GM12878 (cell line): ENCODE data around the gene ZMYND19. TPM values are rescaled to one million over a fixed set of nuclear protein-coding genes. Genes with fewer than 3 reads are reported as not detected.

Source experiments
- ATAC-seq: fragments of 200-7000 bp; cut with Tn5 transposase; 3 replicates; pipeline ENCODE4 v1.9.1; 2020; ENCODE audit warnings: mild to moderate bottlenecking, moderate library complexity
- BruUV-seq: library from RNA; stranded (reverse); fragments of 400-500 nt; replicated peaks from 2 replicates; lab custom pipeline; 2021; lab: Mats Ljungman, UMichigan
- CTCF ChIA-PET: fragments of 300-600 bp; sonication (Branson Sonifier 250); formaldehyde crosslinking; extraction: SDS; loops from one replicate; lab custom pipeline; 2021; ENCODE audit warnings: inconsistent platforms; lab: Yijun Ruan, JAX
- POLR2A ChIA-PET: fragments of 350-600 bp; formaldehyde crosslinking; extraction: SDS; loops from one replicate; lab custom pipeline; 2021; ENCODE audit warnings: inconsistent platforms; lab: Charles Lee
- RAD21 ChIA-PET: fragments of 300-600 bp; sonication (Branson Sonifier 250); formaldehyde crosslinking; loops from one replicate; lab custom pipeline; 2023; ENCODE audit warnings: antibody characterized with exemption; ENCODE audit not compliant: unreplicated experiment; lab: Charles Lee
- SMC1A ChIA-PET: fragments of 300-600 bp; sonication (Branson Sonifier 250); formaldehyde crosslinking; loops from one replicate; lab custom pipeline; 2023; ENCODE audit not compliant: unreplicated experiment, uncharacterized antibody; lab: Charles Lee
- DNase-seq: peaks from one replicate; pipeline ENCODE4 v3.0.0-alpha.2; 2011; ENCODE audit warnings: low read depth, low spot score
- FAIRE-seq: peaks from 3 replicates; lab custom pipeline; 2011; peaks lifted over from hg19 to GRCh38; lab: Jason Lieb, UNC
- H2AFZ ChIP-seq: 2 replicates; pipeline ENCODE4 v1.6.0; 2011; ENCODE audit warnings: low read depth, low read length, control low read depth; ENCODE audit not compliant: control insufficient read depth
- H3K27ac ChIP-seq: 2 replicates; pipeline ENCODE4 v1.5.1; 2011; ENCODE audit warnings: control low read depth; ENCODE audit not compliant: control insufficient read depth, insufficient read depth
- H3K27me3 ChIP-seq, 2 experiments: replicated peaks in 1 of 2; 2 replicates each; pipeline versions ENCODE4 v1.6.0 to v1.6.1; 2011; ENCODE audit warnings: low read length in 1 of 2; ENCODE audit not compliant: control insufficient read depth in 2 of 2, insufficient read depth in 2 of 2
- H3K36me3 ChIP-seq, 2 experiments: 2 replicates each; pipeline ENCODE4 v1.5.1; 2011; ENCODE audit warnings: low read length in 1 of 2; ENCODE audit not compliant: control insufficient read depth in 2 of 2, insufficient read depth in 2 of 2
- H3K4me1 ChIP-seq: 2 replicates; pipeline ENCODE4 v1.6.1; 2011; ENCODE audit warnings: mild to moderate bottlenecking, low read length, moderate library complexity, mixed read lengths; ENCODE audit not compliant: control insufficient read depth, insufficient read depth
- H3K4me2 ChIP-seq: 2 replicates; pipeline ENCODE4 v1.6.0; 2011; ENCODE audit warnings: control low read depth; ENCODE audit not compliant: control insufficient read depth, insufficient read depth
- H3K4me3 ChIP-seq: fragments of 200-600 bp; sonication (generic); 2 replicates; pipeline ENCODE4 v1.5.1; 2016
- H3K79me2 ChIP-seq: 2 replicates; pipeline ENCODE4 v1.6.0; 2011; ENCODE audit warnings: low read length; ENCODE audit not compliant: control insufficient read depth, insufficient read depth
- H3K9ac ChIP-seq: 2 replicates; pipeline ENCODE4 v1.8.0; 2011; ENCODE audit warnings: low read length, control low read depth, mixed read lengths; ENCODE audit not compliant: control insufficient read depth, insufficient read depth
- H3K9me3 ChIP-seq: replicated peaks from 3 replicates; pipeline ENCODE4 v1.5.1; 2011; ENCODE audit warnings: mild to moderate bottlenecking, low read length; ENCODE audit not compliant: control insufficient read depth, insufficient read depth
- H4K20me1 ChIP-seq: 2 replicates; pipeline ENCODE4 v1.6.0; 2011; ENCODE audit not compliant: control insufficient read depth, insufficient read depth
- CREM ChIP-seq: IDR thresholded peaks from 2 replicates; pipeline ENCODE4 v1.6.1; 2014; ENCODE audit warnings: antibody characterized with exemption, low read depth
- HDAC2 ChIP-seq: fragments of 200-600 bp; sonication (generic); IDR thresholded peaks from 2 replicates; pipeline ENCODE4 v1.6.1; 2017
- HDAC6 ChIP-seq: fragments of 200-600 bp; sonication (generic); IDR thresholded peaks from one replicate; pipeline ENCODE4 v1.8.0; 2017; ENCODE audit warnings: antibody characterized with exemption; ENCODE audit not compliant: unreplicated experiment
- IRF4 ChIP-seq: IDR thresholded peaks from 2 replicates; pipeline ENCODE4 v1.6.1; 2011; ENCODE audit warnings: low read depth, low read length
- KAT2A ChIP-seq: conservative IDR thresholded peaks from 2 replicates; pipeline ENCODE4 v1.6.1; 2011; ENCODE audit warnings: low read depth, low read length; ENCODE audit not compliant: control insufficient read depth
- MEF2A ChIP-seq: IDR thresholded peaks from 2 replicates; pipeline ENCODE4 v1.6.1; 2011; ENCODE audit warnings: low read depth, mild to moderate bottlenecking, low read length, moderate library complexity; ENCODE audit not compliant: insufficient read depth
- MEF2B ChIP-seq: fragments of 450-650 bp; IDR thresholded peaks from 2 replicates; pipeline ENCODE4 v1.6.1; 2018; ENCODE audit warnings: mild to moderate bottlenecking, moderate library complexity; ENCODE audit not compliant: partially characterized antibody, poor library complexity, severe bottlenecking
- RBBP5 ChIP-seq: fragments of 200-600 bp; sonication (generic); conservative IDR thresholded peaks from 2 replicates; pipeline ENCODE4 v1.6.1; 2016
- SMAD1 ChIP-seq: fragments of 450-650 bp; IDR thresholded peaks from 2 replicates; pipeline ENCODE4 v1.6.1; 2018; ENCODE audit warnings: mild to moderate bottlenecking, low read depth; ENCODE audit not compliant: partially characterized antibody
- SP1 ChIP-seq: IDR thresholded peaks from one replicate; pipeline ENCODE4 v1.6.1; 2011; ENCODE audit warnings: low read depth, low read length
- SREBF2 ChIP-seq: IDR thresholded peaks from 2 replicates; pipeline ENCODE4 v1.6.1; 2012; ENCODE audit warnings: mild to moderate bottlenecking, low read length
- SUPT20H ChIP-seq: IDR thresholded peaks from 2 replicates; pipeline ENCODE4 v1.6.1; 2011; ENCODE audit warnings: low read depth, mild to moderate bottlenecking, low read length, moderate library complexity, borderline replicate concordance; ENCODE audit not compliant: control insufficient read depth
- TAF1 ChIP-seq: IDR thresholded peaks from 2 replicates; pipeline ENCODE4 v1.6.1; 2011; ENCODE audit warnings: mild to moderate bottlenecking, low read depth, low read length, borderline replicate concordance
- TCF3 ChIP-seq: IDR thresholded peaks from 2 replicates; pipeline ENCODE4 v1.6.1; 2012; ENCODE audit warnings: low read depth, mild to moderate bottlenecking, low read length, borderline replicate concordance; ENCODE audit not compliant: insufficient read depth
- YBX1 ChIP-seq: fragments of 450-650 bp; IDR thresholded peaks from 2 replicates; pipeline ENCODE4 v1.6.1; 2016; ENCODE audit warnings: antibody characterized with exemption
- ZNF207 ChIP-seq: fragments of 450-650 bp; IDR thresholded peaks from 2 replicates; pipeline ENCODE4 v1.6.1; 2014; ENCODE audit warnings: antibody characterized with exemption, mild to moderate bottlenecking, borderline replicate concordance
- WGBS: methylation state at CpG from one replicate; pipeline ENCODE4 v1.1.6; 2016; ENCODE audit warnings: low lambda C conversion rate; ENCODE audit not compliant: insufficient replicate concordance, insufficient coverage; ENCODE audit errors: missing lambda C conversion rate; 5-methylcytosine and 5-hydroxymethylcytosine counted together
- in situ Hi-C: fragments of 300-500 bp; cut with MboI; formaldehyde crosslinking; loops from 9 replicates; pipeline ENCODE4 v1.14.3; 2018; ENCODE audit warnings: mixed read lengths
- intact Hi-C: fragments of 100-400 bp; cut with micrococcal nuclease; formaldehyde crosslinking; loops from one replicate; pipeline ENCODE4 v1.14.2; 2022; ENCODE audit not compliant: unreplicated experiment
- polyA plus RNA-seq, 11 experiments: library from polyadenylated mRNA; depleted of rRNA in 4 of 11; unstranded in 6 of 11; stranded (reverse) in 5 of 11; fragments of >200 nt; fragmentation: Nextera tagmentation in 4 of 11; fragmentation: Illumina TruSeq in 1 of 11; extraction: Ambion mirVana in 4 of 11; extraction: Trizol in 1 of 11; gene quantifications; 1 replicate in 1 of 11; 2 replicates in 10 of 11; pipeline versions ENCODE4 v1.2.1 to v1.2.3, GENCODE V29; 2011 to 2016; ENCODE audit warnings: inconsistent platforms in 2 of 11, missing spikeins in 2 of 11, low read depth in 1 of 11
- total RNA-seq, 4 experiments: library from RNA; depleted of rRNA in 3 of 4; stranded (reverse); fragments of >200 nt in 3 of 4; fragmentation: Illumina TruSeq in 1 of 4; extraction: Trizol in 1 of 4; gene quantifications; 2 replicates each; pipeline versions ENCODE4 v1.2.1 to v1.2.3, GENCODE V29; 2013 to 2021
- TF ChIP-seq, protein P1 (sequence below): fragments of 450-650 bp; formaldehyde crosslinking; IDR thresholded peaks from 2 replicates; pipeline ENCODE4 v1.4.0; 2020; ENCODE audit warnings: mild to moderate bottlenecking, moderate library complexity
- TF ChIP-seq, protein P2 (sequence below): IDR thresholded peaks from 2 replicates; pipeline ENCODE4 v1.6.1; 2012; ENCODE audit warnings: low read depth, low read length, improper control_type of control experiment
- TF ChIP-seq, protein P3 (sequence below): fragments of 450-650 bp; IDR thresholded peaks from 2 replicates; pipeline ENCODE4 v1.6.1; 2017; ENCODE audit warnings: mild to moderate bottlenecking

ZMYND19 gene
- total and polyA plus RNA-seq, 10 of the 15 experiments (the other 5 are each of a cell fraction or from before 2014, with no cell fraction given): 0.84 to 54.8 (median 20.1) TPM

GRCh38 chr9:137564134-137564533, 26.2 kb downstream of the ZMYND19 start:
- H3K9me3 ChIP-seq: no peaks in the 10 kb centered on the region
- H2AFZ ChIP-seq: no peak overlapping the region
- WGBS: 96% methylated on average over 10 of the region's 10 CpGs
- peaks cover 4 to 9% of the 10 kb centered on the region in 2 experiments for H3K36me3 ChIP-seq
- DNase-seq (no peak), ATAC-seq (no peak), FAIRE-seq (no peak)
- no peak overlapping the region for H3K9ac ChIP-seq
- H4K20me1 ChIP-seq: no peaks in the 10 kb centered on the region
- ChIA-PET CTCF (interaction anchor here (0.7 to 1.5 kb wide), 3 partner anchors 13 to 39 kb away, joined by 3 to 4 read pairs (median 3); no protein-coding TSS in a partner anchor), POLR2A (no interaction called here), RAD21 (no interaction called here), SMC1A (interaction anchor here (0.9 kb wide), 1 partner anchor 29 kb away, joined by 3 read pairs; no protein-coding TSS in a partner anchor)
- intact Hi-C loops: no loop called here
- H3K27me3 ChIP-seq: no peaks in the 10 kb centered on the region
- no peak overlapping the region for H3K27ac ChIP-seq
- H3K4me2 ChIP-seq: no peak overlapping the region
- H3K4me3 ChIP-seq: no peak overlapping the region
- H3K79me2 ChIP-seq: no peaks in the 10 kb centered on the region
- in situ Hi-C loops: no loop called here
- no TSS peak for BruUV-seq
- H3K4me1 ChIP-seq: no peaks in the 10 kb centered on the region
- no peak for TF ChIP-seq MEF2A
- TF ChIP-seq HDAC2: no peak
- TF ChIP-seq HDAC6: no peak
- no peak for TF ChIP-seq SREBF2
- TF ChIP-seq KAT2A: no peak
- TF ChIP-seq SP1: no peak
- TF ChIP-seq, protein P1, sequence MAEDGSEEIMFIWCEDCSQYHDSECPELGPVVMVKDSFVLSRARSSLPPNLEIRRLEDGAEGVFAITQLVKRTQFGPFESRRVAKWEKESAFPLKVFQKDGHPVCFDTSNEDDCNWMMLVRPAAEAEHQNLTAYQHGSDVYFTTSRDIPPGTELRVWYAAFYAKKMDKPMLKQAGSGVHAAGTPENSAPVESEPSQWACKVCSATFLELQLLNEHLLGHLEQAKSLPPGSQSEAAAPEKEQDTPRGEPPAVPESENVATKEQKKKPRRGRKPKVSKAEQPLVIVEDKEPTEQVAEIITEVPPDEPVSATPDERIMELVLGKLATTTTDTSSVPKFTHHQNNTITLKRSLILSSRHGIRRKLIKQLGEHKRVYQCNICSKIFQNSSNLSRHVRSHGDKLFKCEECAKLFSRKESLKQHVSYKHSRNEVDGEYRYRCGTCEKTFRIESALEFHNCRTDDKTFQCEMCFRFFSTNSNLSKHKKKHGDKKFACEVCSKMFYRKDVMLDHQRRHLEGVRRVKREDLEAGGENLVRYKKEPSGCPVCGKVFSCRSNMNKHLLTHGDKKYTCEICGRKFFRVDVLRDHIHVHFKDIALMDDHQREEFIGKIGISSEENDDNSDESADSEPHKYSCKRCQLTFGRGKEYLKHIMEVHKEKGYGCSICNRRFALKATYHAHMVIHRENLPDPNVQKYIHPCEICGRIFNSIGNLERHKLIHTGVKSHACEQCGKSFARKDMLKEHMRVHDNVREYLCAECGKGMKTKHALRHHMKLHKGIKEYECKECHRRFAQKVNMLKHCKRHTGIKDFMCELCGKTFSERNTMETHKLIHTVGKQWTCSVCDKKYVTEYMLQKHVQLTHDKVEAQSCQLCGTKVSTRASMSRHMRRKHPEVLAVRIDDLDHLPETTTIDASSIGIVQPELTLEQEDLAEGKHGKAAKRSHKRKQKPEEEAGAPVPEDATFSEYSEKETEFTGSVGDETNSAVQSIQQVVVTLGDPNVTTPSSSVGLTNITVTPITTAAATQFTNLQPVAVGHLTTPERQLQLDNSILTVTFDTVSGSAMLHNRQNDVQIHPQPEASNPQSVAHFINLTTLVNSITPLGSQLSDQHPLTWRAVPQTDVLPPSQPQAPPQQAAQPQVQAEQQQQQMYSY (CRISPR knock-in tag): no peak
- no peak for TF ChIP-seq MEF2B
- TF ChIP-seq TAF1: no peak
- no peak for TF ChIP-seq ZNF207
- no peak for TF ChIP-seq RBBP5
- TF ChIP-seq TCF3: no peak
- no peak for TF ChIP-seq SUPT20H
- no peak for TF ChIP-seq SMAD1
- no peak for TF ChIP-seq IRF4
- TF ChIP-seq, protein P2, sequence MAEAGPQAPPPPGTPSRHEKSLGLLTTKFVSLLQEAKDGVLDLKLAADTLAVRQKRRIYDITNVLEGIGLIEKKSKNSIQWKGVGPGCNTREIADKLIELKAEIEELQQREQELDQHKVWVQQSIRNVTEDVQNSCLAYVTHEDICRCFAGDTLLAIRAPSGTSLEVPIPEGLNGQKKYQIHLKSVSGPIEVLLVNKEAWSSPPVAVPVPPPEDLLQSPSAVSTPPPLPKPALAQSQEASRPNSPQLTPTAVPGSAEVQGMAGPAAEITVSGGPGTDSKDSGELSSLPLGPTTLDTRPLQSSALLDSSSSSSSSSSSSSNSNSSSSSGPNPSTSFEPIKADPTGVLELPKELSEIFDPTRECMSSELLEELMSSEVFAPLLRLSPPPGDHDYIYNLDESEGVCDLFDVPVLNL: no peak
- no peak for TF ChIP-seq CREM
- TF ChIP-seq YBX1: no peak
- TF ChIP-seq, protein P3, sequence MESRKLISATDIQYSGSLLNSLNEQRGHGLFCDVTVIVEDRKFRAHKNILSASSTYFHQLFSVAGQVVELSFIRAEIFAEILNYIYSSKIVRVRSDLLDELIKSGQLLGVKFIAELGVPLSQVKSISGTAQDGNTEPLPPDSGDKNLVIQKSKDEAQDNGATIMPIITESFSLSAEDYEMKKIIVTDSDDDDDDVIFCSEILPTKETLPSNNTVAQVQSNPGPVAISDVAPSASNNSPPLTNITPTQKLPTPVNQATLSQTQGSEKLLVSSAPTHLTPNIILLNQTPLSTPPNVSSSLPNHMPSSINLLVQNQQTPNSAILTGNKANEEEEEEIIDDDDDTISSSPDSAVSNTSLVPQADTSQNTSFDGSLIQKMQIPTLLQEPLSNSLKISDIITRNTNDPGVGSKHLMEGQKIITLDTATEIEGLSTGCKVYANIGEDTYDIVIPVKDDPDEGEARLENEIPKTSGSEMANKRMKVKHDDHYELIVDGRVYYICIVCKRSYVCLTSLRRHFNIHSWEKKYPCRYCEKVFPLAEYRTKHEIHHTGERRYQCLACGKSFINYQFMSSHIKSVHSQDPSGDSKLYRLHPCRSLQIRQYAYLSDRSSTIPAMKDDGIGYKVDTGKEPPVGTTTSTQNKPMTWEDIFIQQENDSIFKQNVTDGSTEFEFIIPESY: no peak
